H9 (cell line): ENCODE results near the gene GNAO1. TPM values are rescaled to one million over a fixed set of nuclear protein-coding genes. Genes with fewer than 3 reads are reported as not detected.

Experiments used
- DNase-seq: peaks from one replicate; pipeline ENCODE4 v3.0.0-alpha.2; 2017
- H2AFZ ChIP-seq: one replicate; pipeline ENCODE4 v1.6.1; 2013; ENCODE audit warnings: mild to moderate bottlenecking, low read length, control low read depth, moderate library complexity
- H2AK5ac ChIP-seq: 2 replicates; pipeline ENCODE4 v1.6.1; 2013; ENCODE audit warnings: low read length, control low read depth, mixed read lengths; ENCODE audit not compliant: insufficient read length
- H2BK120ac ChIP-seq: one replicate; pipeline ENCODE4 v1.6.1; 2013; ENCODE audit warnings: low read depth, mild to moderate bottlenecking, low read length, control low read depth, inconsistent platforms; ENCODE audit not compliant: poor library complexity, severe bottlenecking
- H2BK12ac ChIP-seq: 2 replicates; pipeline ENCODE4 v1.6.1; 2013; ENCODE audit warnings: low read length, control low read depth, mixed read lengths, low read depth; ENCODE audit not compliant: insufficient read length
- H2BK15ac ChIP-seq: 2 replicates; pipeline ENCODE4 v1.6.1; 2013; ENCODE audit warnings: low read depth, low read length, control low read depth
- H2BK20ac ChIP-seq: one replicate; pipeline ENCODE4 v1.6.1; 2013; ENCODE audit warnings: low read depth, mild to moderate bottlenecking, low read length, control low read depth, inconsistent platforms; ENCODE audit not compliant: poor library complexity, severe bottlenecking
- H2BK5ac ChIP-seq: 2 replicates; pipeline ENCODE4 v1.6.1; 2013; ENCODE audit warnings: low read length, control low read depth, mixed read lengths; ENCODE audit not compliant: insufficient read length
- H3K14ac ChIP-seq: 2 replicates; pipeline ENCODE4 v1.6.1; 2013; ENCODE audit warnings: low read length, control low read depth; ENCODE audit not compliant: insufficient read depth
- H3K18ac ChIP-seq: 2 replicates; pipeline ENCODE4 v1.6.1; 2013; ENCODE audit warnings: low read depth, mild to moderate bottlenecking, mixed read lengths, low read length, control low read depth; ENCODE audit not compliant: insufficient read length
- H3K23ac ChIP-seq: 2 replicates; pipeline ENCODE4 v1.6.1; 2013; ENCODE audit warnings: low read length, control low read depth, mixed read lengths, low read depth; ENCODE audit not compliant: insufficient read length
- H3K23me2 ChIP-seq: 2 replicates; pipeline ENCODE4 v1.6.1; 2013; ENCODE audit warnings: low read depth, mild to moderate bottlenecking, mixed read lengths, low read length, control low read depth; ENCODE audit not compliant: insufficient read length, poor library complexity, severe bottlenecking
- H3K27ac ChIP-seq: 2 replicates; pipeline ENCODE4 v1.5.1; 2013; ENCODE audit warnings: low read length, control low read depth, mixed read lengths, low read depth; ENCODE audit not compliant: insufficient read length
- H3K27me3 ChIP-seq: 2 replicates; pipeline ENCODE4 v1.6.1; 2013; ENCODE audit warnings: low read length, control low read depth, inconsistent platforms; ENCODE audit not compliant: insufficient read depth
- H3K4ac ChIP-seq: 2 replicates; pipeline ENCODE4 v1.6.1; 2013; ENCODE audit warnings: low read depth, mild to moderate bottlenecking, control low read depth, inconsistent platforms, low read length, moderate library complexity
- H3K4me1 ChIP-seq: 2 replicates; pipeline ENCODE4 v1.6.1; 2013; ENCODE audit warnings: low read length, control low read depth, inconsistent platforms; ENCODE audit not compliant: insufficient read depth
- H3K4me2 ChIP-seq: 2 replicates; pipeline ENCODE4 v1.6.1; 2013; ENCODE audit warnings: low read length, control low read depth, mixed read lengths; ENCODE audit not compliant: insufficient read length, insufficient read depth
- H3K56ac ChIP-seq: 2 replicates; pipeline ENCODE4 v1.6.1; 2013; ENCODE audit warnings: low read depth, mild to moderate bottlenecking, mixed read lengths, low read length, control low read depth; ENCODE audit not compliant: insufficient read length
- H3K79me1 ChIP-seq: 2 replicates; pipeline ENCODE4 v1.6.1; 2013; ENCODE audit warnings: low read depth, mild to moderate bottlenecking, moderate library complexity, low read length, control low read depth, inconsistent platforms; ENCODE audit not compliant: insufficient read depth, poor library complexity, severe bottlenecking
- H3K79me2 ChIP-seq: 2 replicates; pipeline ENCODE4 v1.6.1; 2013; ENCODE audit warnings: low read length, control low read depth, inconsistent platforms; ENCODE audit not compliant: insufficient read depth
- H3K9ac ChIP-seq: 2 replicates; pipeline ENCODE4 v1.6.1; 2013; ENCODE audit warnings: low read length, control low read depth, mixed read lengths; ENCODE audit not compliant: insufficient read length; ENCODE audit errors: extremely low read depth
- H3K9me3 ChIP-seq: one replicate; pipeline ENCODE4 v1.6.1; 2013; ENCODE audit warnings: low read depth, low read length, inconsistent platforms; ENCODE audit not compliant: control insufficient read depth
- H3T11ph ChIP-seq: one replicate; pipeline ENCODE4 v1.6.1; 2013; ENCODE audit warnings: mild to moderate bottlenecking, low read length, control low read depth, inconsistent platforms
- H4K20me1 ChIP-seq: one replicate; pipeline ENCODE4 v1.6.1; 2013; ENCODE audit not compliant: control insufficient read depth, insufficient read length, insufficient read depth
- H4K5ac ChIP-seq: 2 replicates; pipeline ENCODE4 v1.6.1; 2013; ENCODE audit warnings: low read depth, mild to moderate bottlenecking, mixed read lengths, low read length, control low read depth; ENCODE audit not compliant: insufficient read length
- H4K8ac ChIP-seq: replicated peaks from 2 replicates; pipeline ENCODE4 v1.6.1; 2013; ENCODE audit warnings: low read length, control low read depth, mixed read lengths, low read depth; ENCODE audit not compliant: insufficient read length
- H4K91ac ChIP-seq: 2 replicates; pipeline ENCODE4 v1.6.1; 2013; ENCODE audit warnings: low read depth, mild to moderate bottlenecking, moderate library complexity, mixed read lengths, low read length, control low read depth; ENCODE audit not compliant: insufficient read length
- H3K27ac Mint-ChIP-seq, 3 experiments: 2 replicates in 2 of 3; 3 replicates in 1 of 3; pipeline ENCODE4 v1.8.0; 2020 to 2021; ENCODE audit warnings: mixed read lengths in 3 of 3, mild to moderate bottlenecking in 1 of 3, moderate library complexity in 1 of 3
- H3K27me3 Mint-ChIP-seq: 2 replicates; pipeline ENCODE4 v1.8.0; 2021; ENCODE audit warnings: low read depth, mild to moderate bottlenecking, moderate library complexity, mixed read lengths
- H3K36me3 Mint-ChIP-seq, 3 experiments: 2 replicates in 2 of 3; 3 replicates in 1 of 3; pipeline ENCODE4 v1.8.0; 2020 to 2021; ENCODE audit warnings: low read depth in 3 of 3, mixed read lengths in 3 of 3; ENCODE audit not compliant: insufficient read depth in 1 of 3
- H3K4me1 Mint-ChIP-seq, 2 experiments: 2 replicates each; pipeline ENCODE4 v1.8.0; 2020; ENCODE audit warnings: mixed read lengths in 2 of 2
- H3K4me3 Mint-ChIP-seq, 2 experiments: 2 replicates in 1 of 2; 3 replicates in 1 of 2; pipeline ENCODE4 v1.8.0; 2020 to 2021; ENCODE audit warnings: mild to moderate bottlenecking in 2 of 2, mixed read lengths in 2 of 2, moderate library complexity in 1 of 2
- H3K9me3 Mint-ChIP-seq, 2 experiments: 2 replicates in 1 of 2; 3 replicates in 1 of 2; pipeline ENCODE4 v1.8.0; 2020; ENCODE audit warnings: mild to moderate bottlenecking in 2 of 2, mixed read lengths in 2 of 2, moderate library complexity in 1 of 2
- WGBS: extraction: QIAGEN DNeasy Blood & Tissue Kit; methylation state at CpG from one replicate; pipeline ENCODE4 v1.1.7; 2013; ENCODE audit warnings: missing lambda C conversion rate, low lambda C conversion rate, mixed read lengths; ENCODE audit not compliant: insufficient read length; ENCODE audit errors: extremely low coverage; 5-methylcytosine and 5-hydroxymethylcytosine counted together
- total RNA-seq: library from RNA; stranded (reverse); gene quantifications from 2 replicates; pipeline ENCODE4 v1.2.1, GENCODE V29; 2021
- TF ChIP-seq, protein P1 (sequence below): fragments of 200-600 bp; sonication (generic); conservative IDR thresholded peaks from 3 replicates; pipeline ENCODE4 v1.8.0; 2021; ENCODE audit warnings: antibody characterized with exemption, mild to moderate bottlenecking

The GNAO1 gene
- total RNA-seq, 1 experiment from 2014 or later = 16.9 TPM

DNA sequence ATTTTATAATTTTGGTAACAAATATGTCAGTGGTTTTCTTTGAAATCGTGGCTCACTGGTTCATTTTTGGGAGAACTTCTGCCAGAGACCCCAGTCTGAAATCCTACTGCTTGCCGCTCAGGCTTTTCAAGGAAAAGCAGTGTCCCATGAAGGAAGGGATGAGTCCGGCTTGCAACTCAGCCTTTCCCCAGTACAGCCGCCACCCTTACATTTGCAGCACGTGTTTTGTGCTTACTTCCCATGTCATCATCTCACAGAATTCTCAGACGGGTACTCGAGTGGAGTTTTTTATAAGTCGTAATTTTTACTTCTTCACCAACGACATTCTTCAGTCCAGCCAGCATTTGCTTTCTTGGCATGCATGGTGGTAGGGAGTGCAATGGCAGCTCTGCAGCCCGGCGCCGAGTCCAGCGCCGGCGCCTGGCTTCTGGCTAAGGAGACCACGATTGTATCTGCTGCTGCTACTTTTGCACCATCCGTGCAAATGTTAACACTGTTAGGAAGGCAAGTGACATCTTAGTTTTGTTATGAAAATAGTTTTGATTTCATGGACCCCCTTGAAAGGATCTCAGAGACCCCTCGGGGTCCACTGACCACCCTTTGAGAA is 123.1 kb downstream of the GNAO1 start:
- Histone ChIP-seq H3K9ac (no peak overlapping the region), H3K23ac (no peak overlapping the region), H2BK20ac (no peak overlapping the region), H3K14ac (no peak overlapping the region), H4K20me1 (no peaks in the 10 kb centered on the region), H4K5ac (no peak overlapping the region), H3K4ac (no peak overlapping the region), H3K4me2 (no peak overlapping the region), H3T11ph (no peak overlapping the region), H3K27me3 (no peaks in the 10 kb centered on the region; the same call in 1 of the 2 replicates), H2BK120ac (no peak overlapping the region), H3K79me2 (no peaks in the 10 kb centered on the region), H2BK12ac (no peak overlapping the region), H3K9me3 (no peaks in the 10 kb centered on the region), H3K79me1 (no peaks in the 10 kb centered on the region), H2BK15ac (no peak overlapping the region), H3K23me2 (no peaks in the 10 kb centered on the region), H3K18ac (no peak overlapping the region), H4K8ac (no peak overlapping the region), H3K4me1 (no peaks in the 10 kb centered on the region), H3K56ac (no peak overlapping the region), H3K27ac (no peak overlapping the region), H2AFZ (no peak overlapping the region), H2BK5ac (no peak overlapping the region), H2AK5ac (no peak overlapping the region), H4K91ac (no peak overlapping the region)
- no CpG with 5 or more reads among the region's 18 CpGs for WGBS
- 0 out of 7 replicates have a peak, but pooled peaks cover 0 to 5% (median 0%) of the 10 kb centered on the region in 3 experiments for H3K36me3 Mint-ChIP-seq
- no peak overlapping the region for H3K4me3 Mint-ChIP-seq
- no peak overlapping the region for H3K27ac Mint-ChIP-seq
- no peaks in the 10 kb centered on the region for H3K9me3 Mint-ChIP-seq
- TF ChIP-seq, protein P1, sequence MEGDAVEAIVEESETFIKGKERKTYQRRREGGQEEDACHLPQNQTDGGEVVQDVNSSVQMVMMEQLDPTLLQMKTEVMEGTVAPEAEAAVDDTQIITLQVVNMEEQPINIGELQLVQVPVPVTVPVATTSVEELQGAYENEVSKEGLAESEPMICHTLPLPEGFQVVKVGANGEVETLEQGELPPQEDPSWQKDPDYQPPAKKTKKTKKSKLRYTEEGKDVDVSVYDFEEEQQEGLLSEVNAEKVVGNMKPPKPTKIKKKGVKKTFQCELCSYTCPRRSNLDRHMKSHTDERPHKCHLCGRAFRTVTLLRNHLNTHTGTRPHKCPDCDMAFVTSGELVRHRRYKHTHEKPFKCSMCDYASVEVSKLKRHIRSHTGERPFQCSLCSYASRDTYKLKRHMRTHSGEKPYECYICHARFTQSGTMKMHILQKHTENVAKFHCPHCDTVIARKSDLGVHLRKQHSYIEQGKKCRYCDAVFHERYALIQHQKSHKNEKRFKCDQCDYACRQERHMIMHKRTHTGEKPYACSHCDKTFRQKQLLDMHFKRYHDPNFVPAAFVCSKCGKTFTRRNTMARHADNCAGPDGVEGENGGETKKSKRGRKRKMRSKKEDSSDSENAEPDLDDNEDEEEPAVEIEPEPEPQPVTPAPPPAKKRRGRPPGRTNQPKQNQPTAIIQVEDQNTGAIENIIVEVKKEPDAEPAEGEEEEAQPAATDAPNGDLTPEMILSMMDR = no peak
- peaks cover 6 to 8% of the 10 kb centered on the region in 2 experiments for H3K4me1 Mint-ChIP-seq
- H3K27me3 Mint-ChIP-seq = peaks cover 8% of the 10 kb centered on the region
- DNase-seq = no peak
